C4-2B (cell line): ENCODE data around the gene RRP1B.

Experiments used
- H3K27ac ChIP-seq: fragments of 450-650 bp; 2 replicates; pipeline ENCODE4 v1.5.1; 2017
- CTCF ChIP-seq: fragments of 450-650 bp; conservative IDR thresholded peaks from 2 replicates; pipeline ENCODE4 v1.5.1; 2017; ENCODE audit warnings: mild to moderate bottlenecking
- ZFX ChIP-seq: fragments of 450-650 bp; IDR thresholded peaks from 2 replicates; pipeline ENCODE4 v1.6.1; 2017

The RRP1B gene

GRCh38 chr21:43619856-43620255 lies 39.5 kb upstream of the RRP1B start:
- TF ChIP-seq ZFX (no peak), CTCF (no peak; the same call in 1 of the 2 replicates)
- no peak overlapping the region for H3K27ac ChIP-seq

GRCh38 chr21:43622796-43623195 lies 36.6 kb upstream of the RRP1B start:
- H3K27ac ChIP-seq = no peak overlapping the region
- TF ChIP-seq CTCF (no peak), ZFX (no peak)

- no peak overlapping the region for H3K27ac ChIP-seq
- TF ChIP-seq ZFX (no peak), CTCF (no peak)
These were observed 35.8 kb upstream of the RRP1B start for GRCh38 chr21:43623588-43623987.

GRCh38 chr21:43624339-43624738 lies 35.0 kb upstream of the RRP1B start:
- TF ChIP-seq ZFX (no peak), CTCF (no peak)

GRCh38 chr21:43626390-43626789 lies 33.0 kb upstream of the RRP1B start:
- TF ChIP-seq ZFX = no peak
- no peak for TF ChIP-seq CTCF
- H3K27ac ChIP-seq = no peak overlapping the region

More at GRCh38 chr21:43624339-43624738, 35.0 kb upstream of the RRP1B start:
- H3K27ac ChIP-seq = no peak overlapping the region

- TF ChIP-seq CTCF (no peak), ZFX (no peak)
- H3K27ac ChIP-seq = no peak overlapping the region
These were observed 31.8 kb upstream of the RRP1B start for GRCh38 chr21:43627527-43627926.

- H3K27ac ChIP-seq = no peak overlapping the region
- TF ChIP-seq CTCF = no peak
- TF ChIP-seq ZFX = no peak
These were observed 27.8 kb upstream of the RRP1B start for GRCh38 chr21:43631411-43632107.
